ENCODE data around the gene FEN1.

DNA sequence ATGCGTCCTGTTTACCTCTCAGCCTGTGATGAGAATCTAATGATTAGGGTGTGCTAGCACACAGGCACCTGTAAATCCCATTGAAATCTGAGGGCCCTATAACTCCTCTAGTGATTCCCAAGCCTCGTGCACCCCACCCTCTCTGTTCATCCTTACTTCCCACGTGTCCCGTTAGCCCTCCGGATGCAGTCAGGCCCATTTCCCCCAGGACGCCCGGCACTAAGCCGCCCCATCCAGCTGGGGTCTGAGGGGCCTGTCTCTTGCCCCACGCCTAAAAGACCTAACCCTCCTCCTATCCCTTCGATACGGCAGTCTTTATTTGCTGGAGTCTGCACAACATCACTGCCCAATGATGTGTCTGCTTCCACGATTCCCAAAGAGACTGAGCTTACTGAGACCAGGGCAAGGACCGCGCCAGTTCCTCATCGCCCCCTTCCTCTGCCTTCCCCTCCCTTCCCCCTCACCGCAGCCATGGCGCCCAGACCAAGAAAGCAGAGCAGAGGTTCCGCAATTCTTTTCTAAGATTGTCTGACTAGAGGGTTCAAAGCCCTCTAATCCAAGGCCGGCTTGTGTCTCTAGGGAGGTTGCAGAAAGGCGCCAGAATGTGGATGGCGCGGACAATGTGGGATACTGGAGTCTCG lies 34.3 kb downstream of the FEN1 start:
- no peak for TF ChIP-seq POLR2AphosphoS5 (IDR thresholded peaks at IDR 0.05)
- TF ChIP-seq, protein P1, sequence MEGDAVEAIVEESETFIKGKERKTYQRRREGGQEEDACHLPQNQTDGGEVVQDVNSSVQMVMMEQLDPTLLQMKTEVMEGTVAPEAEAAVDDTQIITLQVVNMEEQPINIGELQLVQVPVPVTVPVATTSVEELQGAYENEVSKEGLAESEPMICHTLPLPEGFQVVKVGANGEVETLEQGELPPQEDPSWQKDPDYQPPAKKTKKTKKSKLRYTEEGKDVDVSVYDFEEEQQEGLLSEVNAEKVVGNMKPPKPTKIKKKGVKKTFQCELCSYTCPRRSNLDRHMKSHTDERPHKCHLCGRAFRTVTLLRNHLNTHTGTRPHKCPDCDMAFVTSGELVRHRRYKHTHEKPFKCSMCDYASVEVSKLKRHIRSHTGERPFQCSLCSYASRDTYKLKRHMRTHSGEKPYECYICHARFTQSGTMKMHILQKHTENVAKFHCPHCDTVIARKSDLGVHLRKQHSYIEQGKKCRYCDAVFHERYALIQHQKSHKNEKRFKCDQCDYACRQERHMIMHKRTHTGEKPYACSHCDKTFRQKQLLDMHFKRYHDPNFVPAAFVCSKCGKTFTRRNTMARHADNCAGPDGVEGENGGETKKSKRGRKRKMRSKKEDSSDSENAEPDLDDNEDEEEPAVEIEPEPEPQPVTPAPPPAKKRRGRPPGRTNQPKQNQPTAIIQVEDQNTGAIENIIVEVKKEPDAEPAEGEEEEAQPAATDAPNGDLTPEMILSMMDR (IDR thresholded peaks at IDR 0.05), result no peak

Data from esophagus muscularis mucosa (tissue), 3 donors.